GM12878 (cell line): ENCODE results near the gene GRHL1. TPM values are rescaled to one million over a fixed set of nuclear protein-coding genes. Genes with fewer than 3 reads are reported as not detected.
A peak's percentile ranks its signal among the peaks of the same experiment; 100 is the strongest.

Source experiments
- ATAC-seq: fragments of 200-7000 bp; cut with Tn5 transposase; 3 replicates; pipeline ENCODE4 v1.9.1; 2020; ENCODE audit warnings: mild to moderate bottlenecking, moderate library complexity
- BruUV-seq: library from RNA; stranded (reverse); fragments of 400-500 nt; replicated peaks from 2 replicates; lab custom pipeline; 2021; lab: Mats Ljungman, UMichigan
- CTCF ChIA-PET: fragments of 300-600 bp; sonication (Branson Sonifier 250); formaldehyde crosslinking; extraction: SDS; loops from one replicate; lab custom pipeline; 2021; ENCODE audit warnings: inconsistent platforms; lab: Yijun Ruan, JAX
- POLR2A ChIA-PET: fragments of 350-600 bp; formaldehyde crosslinking; extraction: SDS; loops from one replicate; lab custom pipeline; 2021; ENCODE audit warnings: inconsistent platforms; lab: Charles Lee
- RAD21 ChIA-PET: fragments of 300-600 bp; sonication (Branson Sonifier 250); formaldehyde crosslinking; loops from one replicate; lab custom pipeline; 2023; ENCODE audit warnings: antibody characterized with exemption; ENCODE audit not compliant: unreplicated experiment; lab: Charles Lee
- SMC1A ChIA-PET: fragments of 300-600 bp; sonication (Branson Sonifier 250); formaldehyde crosslinking; loops from one replicate; lab custom pipeline; 2023; ENCODE audit not compliant: unreplicated experiment, uncharacterized antibody; lab: Charles Lee
- DNase-seq: peaks from one replicate; pipeline ENCODE4 v3.0.0-alpha.2; 2011; ENCODE audit warnings: low read depth, low spot score
- FAIRE-seq: peaks from 3 replicates; lab custom pipeline; 2011; peaks lifted over from hg19 to GRCh38; lab: Jason Lieb, UNC
- H2AFZ ChIP-seq: 2 replicates; pipeline ENCODE4 v1.6.0; 2011; ENCODE audit warnings: low read depth, low read length, control low read depth; ENCODE audit not compliant: control insufficient read depth
- H3K27ac ChIP-seq: 2 replicates; pipeline ENCODE4 v1.5.1; 2011; ENCODE audit warnings: control low read depth; ENCODE audit not compliant: control insufficient read depth, insufficient read depth
- H3K27me3 ChIP-seq, 2 experiments: replicated peaks in 1 of 2; 2 replicates each; pipeline versions ENCODE4 v1.6.0 to v1.6.1; 2011; ENCODE audit warnings: low read length in 1 of 2; ENCODE audit not compliant: control insufficient read depth in 2 of 2, insufficient read depth in 2 of 2
- H3K36me3 ChIP-seq, 2 experiments: 2 replicates each; pipeline ENCODE4 v1.5.1; 2011; ENCODE audit warnings: low read length in 1 of 2; ENCODE audit not compliant: control insufficient read depth in 2 of 2, insufficient read depth in 2 of 2
- H3K4me1 ChIP-seq: 2 replicates; pipeline ENCODE4 v1.6.1; 2011; ENCODE audit warnings: mild to moderate bottlenecking, low read length, moderate library complexity, mixed read lengths; ENCODE audit not compliant: control insufficient read depth, insufficient read depth
- H3K4me2 ChIP-seq: 2 replicates; pipeline ENCODE4 v1.6.0; 2011; ENCODE audit warnings: control low read depth; ENCODE audit not compliant: control insufficient read depth, insufficient read depth
- H3K4me3 ChIP-seq: fragments of 200-600 bp; sonication (generic); 2 replicates; pipeline ENCODE4 v1.5.1; 2016
- H3K79me2 ChIP-seq: 2 replicates; pipeline ENCODE4 v1.6.0; 2011; ENCODE audit warnings: low read length; ENCODE audit not compliant: control insufficient read depth, insufficient read depth
- H3K9ac ChIP-seq: 2 replicates; pipeline ENCODE4 v1.8.0; 2011; ENCODE audit warnings: low read length, control low read depth, mixed read lengths; ENCODE audit not compliant: control insufficient read depth, insufficient read depth
- H3K9me3 ChIP-seq: replicated peaks from 3 replicates; pipeline ENCODE4 v1.5.1; 2011; ENCODE audit warnings: mild to moderate bottlenecking, low read length; ENCODE audit not compliant: control insufficient read depth, insufficient read depth
- H4K20me1 ChIP-seq: 2 replicates; pipeline ENCODE4 v1.6.0; 2011; ENCODE audit not compliant: control insufficient read depth, insufficient read depth
- ATF2 ChIP-seq: IDR thresholded peaks from 2 replicates; pipeline ENCODE4 v1.6.1; 2012; ENCODE audit warnings: low read length, inconsistent platforms
- CBX3 ChIP-seq: fragments of 200-600 bp; sonication (generic); IDR thresholded peaks from 2 replicates; pipeline ENCODE4 v1.6.1; 2016; ENCODE audit warnings: low read depth, borderline replicate concordance
- ESRRA ChIP-seq: IDR thresholded peaks from 2 replicates; pipeline ENCODE4 v1.6.1; 2012; ENCODE audit warnings: mild to moderate bottlenecking, low read length, improper control_type of control experiment
- JUNB ChIP-seq: IDR thresholded peaks from 2 replicates; pipeline ENCODE4 v1.6.1; 2016; ENCODE audit warnings: antibody characterized with exemption, mild to moderate bottlenecking
- LARP7 ChIP-seq: fragments of 450-650 bp; IDR thresholded peaks from 2 replicates; pipeline ENCODE4 v1.6.1; 2017; ENCODE audit warnings: mild to moderate bottlenecking
- MYC ChIP-seq: IDR thresholded peaks from 2 replicates; pipeline ENCODE4 v1.6.1; 2011; ENCODE audit warnings: mild to moderate bottlenecking, low read length, moderate library complexity, inconsistent platforms; ENCODE audit not compliant: insufficient read depth, insufficient replicate concordance, insufficient read length, severe bottlenecking
- NR2F1 ChIP-seq: fragments of 450-650 bp; conservative IDR thresholded peaks from 2 replicates; pipeline ENCODE4 v1.6.1; 2017; ENCODE audit warnings: mild to moderate bottlenecking
- POU2F2 ChIP-seq: IDR thresholded peaks from 3 replicates; pipeline ENCODE4 v1.6.1; 2011; ENCODE audit warnings: low read depth, mild to moderate bottlenecking, low read length, borderline replicate concordance
- SREBF2 ChIP-seq: IDR thresholded peaks from 2 replicates; pipeline ENCODE4 v1.6.1; 2012; ENCODE audit warnings: mild to moderate bottlenecking, low read length
- STAT3 ChIP-seq: IDR thresholded peaks from 2 replicates; pipeline ENCODE4 v1.6.1; 2011; ENCODE audit warnings: low read depth, low read length, improper control_type of control experiment
- ZBED1 ChIP-seq: IDR thresholded peaks from 2 replicates; pipeline ENCODE4 v1.6.1; 2016; ENCODE audit warnings: borderline replicate concordance
- WGBS: methylation state at CpG from one replicate; pipeline ENCODE4 v1.1.6; 2016; ENCODE audit warnings: low lambda C conversion rate; ENCODE audit not compliant: insufficient replicate concordance, insufficient coverage; ENCODE audit errors: missing lambda C conversion rate; 5-methylcytosine and 5-hydroxymethylcytosine counted together
- in situ Hi-C: fragments of 300-500 bp; cut with MboI; formaldehyde crosslinking; loops from 9 replicates; pipeline ENCODE4 v1.14.3; 2018; ENCODE audit warnings: mixed read lengths
- intact Hi-C: fragments of 100-400 bp; cut with micrococcal nuclease; formaldehyde crosslinking; loops from one replicate; pipeline ENCODE4 v1.14.2; 2022; ENCODE audit not compliant: unreplicated experiment
- polyA plus RNA-seq, 11 experiments: library from polyadenylated mRNA; depleted of rRNA in 4 of 11; unstranded in 6 of 11; stranded (reverse) in 5 of 11; fragments of >200 nt; fragmentation: Nextera tagmentation in 4 of 11; fragmentation: Illumina TruSeq in 1 of 11; extraction: Ambion mirVana in 4 of 11; extraction: Trizol in 1 of 11; gene quantifications; 1 replicate in 1 of 11; 2 replicates in 10 of 11; pipeline versions ENCODE4 v1.2.1 to v1.2.3, GENCODE V29; 2011 to 2016; ENCODE audit warnings: inconsistent platforms in 2 of 11, missing spikeins in 2 of 11, low read depth in 1 of 11
- total RNA-seq, 4 experiments: library from RNA; depleted of rRNA in 3 of 4; stranded (reverse); fragments of >200 nt in 3 of 4; fragmentation: Illumina TruSeq in 1 of 4; extraction: Trizol in 1 of 4; gene quantifications; 2 replicates each; pipeline versions ENCODE4 v1.2.1 to v1.2.3, GENCODE V29; 2013 to 2021
- TF ChIP-seq, protein P1 (sequence below), 3 experiments: IDR thresholded peaks in 2 of 3; conservative IDR thresholded peaks in 1 of 3; 2 replicates each; pipeline ENCODE4 v1.5.1; 2011; ENCODE audit warnings: low read depth in 3 of 3, low read length in 3 of 3, mild to moderate bottlenecking in 3 of 3, control low read depth in 2 of 3, moderate library complexity in 2 of 3, inconsistent platforms in 1 of 3, mixed read lengths in 1 of 3; ENCODE audit not compliant: control insufficient read depth in 2 of 3, insufficient read depth in 1 of 3; ENCODE audit errors: extremely low read depth in 1 of 3

Gene GRHL1
- total and polyA plus RNA-seq, 10 of the 15 experiments (the other 5 are each of a cell fraction or from before 2014, with no cell fraction given) = 0.09 to 0.81 (median 0.28) TPM; not detected in 1

DNA sequence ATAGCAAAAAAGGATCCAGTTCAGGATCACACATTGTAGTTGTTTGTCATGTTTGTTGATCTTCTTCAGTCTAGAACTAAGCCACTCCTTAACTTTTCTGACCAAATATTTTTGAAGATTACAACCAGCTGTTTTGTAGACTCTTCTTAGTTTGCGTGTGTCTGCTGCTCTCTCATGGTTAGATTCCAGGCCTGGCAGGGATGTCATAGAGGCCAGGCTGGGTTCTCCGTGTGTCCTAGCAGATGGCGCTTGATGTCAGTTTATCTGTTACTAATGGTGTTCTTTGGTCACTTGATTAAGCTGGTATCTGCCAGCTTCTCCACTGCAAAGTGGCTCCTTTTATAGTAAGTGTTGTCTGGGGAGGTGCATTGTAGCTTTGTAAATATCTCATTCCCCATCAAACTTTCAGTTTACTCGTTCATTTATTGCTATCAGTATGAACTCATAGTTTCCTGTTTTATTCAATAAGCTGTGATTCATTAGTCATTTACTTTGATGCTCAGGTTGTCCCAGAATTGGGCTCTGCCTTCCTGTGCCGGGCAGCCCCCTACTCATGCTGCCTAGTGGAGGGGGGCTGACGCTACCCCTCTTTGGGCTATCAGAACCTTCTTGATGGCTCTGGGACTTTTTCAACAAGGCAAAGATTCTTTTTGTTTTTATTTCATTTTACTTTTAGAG, 42.1 kb downstream of the GRHL1 start:
- FAIRE-seq = no peak
- Histone ChIP-seq H3K9me3 (no peaks in the 10 kb centered on the region), H3K4me2 (no peak overlapping the region), H3K4me3 (no peak overlapping the region), H3K27me3 (no peaks in the 10 kb centered on the region), H3K79me2 (no peaks in the 10 kb centered on the region), H3K27ac (no peak overlapping the region), H4K20me1 (no peaks in the 10 kb centered on the region), H3K4me1 (no peaks in the 10 kb centered on the region), H3K36me3 (no peaks in the 10 kb centered on the region), H3K9ac (no peak overlapping the region), H2AFZ (no peak overlapping the region)
- SMC1A ChIA-PET = interaction anchor here (0.8 to 1.1 kb wide), 2 partner anchors 9 to 24 kb away, joined by 3 to 7 read pairs; no protein-coding TSS in a partner anchor
- RAD21 ChIA-PET = no interaction called here
- intact Hi-C loops (no loop called here), in situ Hi-C loops (no loop called here)
- ATAC-seq = no peak
- CTCF ChIA-PET = interaction anchor here (1.0 to 6.4 kb wide), 2 partner anchors 9 to 104 kb away, joined by 3 to 55 read pairs; no protein-coding TSS in a partner anchor
- POLR2A ChIA-PET = no interaction called here
- 34% methylated on average over 6 of the region's 6 CpGs for WGBS
- DNase-seq = no peak
- TF ChIP-seq JUNB = 0 out of 2 replicates have a peak, but pooled peaks have one; percentile 10
- no peak for TF ChIP-seq SREBF2
- BruUV-seq = no TSS peak

DNA sequence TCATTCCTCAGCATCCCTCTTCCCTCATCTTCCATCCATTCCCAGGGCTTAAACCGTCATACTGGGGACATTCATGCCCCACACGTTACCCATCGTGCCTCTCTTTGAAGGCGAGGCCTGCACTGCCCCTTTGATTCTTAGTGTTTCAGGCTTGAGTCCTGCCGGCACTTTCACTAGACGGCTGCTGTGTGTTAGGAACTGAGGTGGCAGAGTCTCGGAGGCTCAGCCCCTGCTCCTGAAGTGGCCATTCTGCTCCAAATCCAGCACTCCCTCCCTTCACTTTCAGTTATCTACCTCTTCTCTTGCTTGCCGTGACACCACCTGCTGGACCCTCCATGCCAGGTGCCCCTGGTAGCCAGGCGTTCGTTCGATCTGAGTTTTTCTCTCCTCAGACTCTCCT, 43.0 kb downstream of the GRHL1 start:
- ChIA-PET SMC1A (no interaction called here), RAD21 (no interaction called here), CTCF (interaction anchor here (6.4 kb wide), 1 partner anchor 9 kb away, joined by 55 read pairs; no protein-coding TSS in a partner anchor), POLR2A (no interaction called here)
- ATAC-seq = no peak
- Histone ChIP-seq H3K4me3 (no peak overlapping the region), H3K27me3 (no peaks in the 10 kb centered on the region), H3K27ac (no peak overlapping the region), H3K36me3 (no peaks in the 10 kb centered on the region), H2AFZ (no peak overlapping the region), H3K4me2 (no peak overlapping the region), H3K4me1 (no peaks in the 10 kb centered on the region), H3K9me3 (no peaks in the 10 kb centered on the region), H3K79me2 (no peaks in the 10 kb centered on the region), H3K9ac (no peak overlapping the region), H4K20me1 (no peaks in the 10 kb centered on the region)
- DNase-seq = no peak
- FAIRE-seq = no peak
- BruUV-seq = no TSS peak
- intact Hi-C loops (no loop called here), in situ Hi-C loops (no loop called here)
- 79% methylated on average over 11 of the region's 11 CpGs for WGBS
- TF ChIP-seq STAT3 = no peak
- TF ChIP-seq CBX3 = no peak
- TF ChIP-seq ESRRA = no peak
- TF ChIP-seq LARP7 = no peak
- TF ChIP-seq, protein P1, sequence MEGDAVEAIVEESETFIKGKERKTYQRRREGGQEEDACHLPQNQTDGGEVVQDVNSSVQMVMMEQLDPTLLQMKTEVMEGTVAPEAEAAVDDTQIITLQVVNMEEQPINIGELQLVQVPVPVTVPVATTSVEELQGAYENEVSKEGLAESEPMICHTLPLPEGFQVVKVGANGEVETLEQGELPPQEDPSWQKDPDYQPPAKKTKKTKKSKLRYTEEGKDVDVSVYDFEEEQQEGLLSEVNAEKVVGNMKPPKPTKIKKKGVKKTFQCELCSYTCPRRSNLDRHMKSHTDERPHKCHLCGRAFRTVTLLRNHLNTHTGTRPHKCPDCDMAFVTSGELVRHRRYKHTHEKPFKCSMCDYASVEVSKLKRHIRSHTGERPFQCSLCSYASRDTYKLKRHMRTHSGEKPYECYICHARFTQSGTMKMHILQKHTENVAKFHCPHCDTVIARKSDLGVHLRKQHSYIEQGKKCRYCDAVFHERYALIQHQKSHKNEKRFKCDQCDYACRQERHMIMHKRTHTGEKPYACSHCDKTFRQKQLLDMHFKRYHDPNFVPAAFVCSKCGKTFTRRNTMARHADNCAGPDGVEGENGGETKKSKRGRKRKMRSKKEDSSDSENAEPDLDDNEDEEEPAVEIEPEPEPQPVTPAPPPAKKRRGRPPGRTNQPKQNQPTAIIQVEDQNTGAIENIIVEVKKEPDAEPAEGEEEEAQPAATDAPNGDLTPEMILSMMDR (IDR thresholded peaks at IDR 0.05 in 2 of 3, conservative IDR thresholded peaks at IDR 0.05 in 1 of 3; ENCODE audit: control insufficient read depth in 2 of 3, extremely low read depth in 1 of 3, insufficient read depth in 1 of 3, low read depth in 3 of 3, low read length in 3 of 3) = no peak
- no peak for TF ChIP-seq MYC
- TF ChIP-seq ZBED1 = no peak
- TF ChIP-seq ATF2 = no peak
- TF ChIP-seq POU2F2 = no peak
- no peak for TF ChIP-seq NR2F1
